ENCODE results near the gene CCDC9B.

DNA sequence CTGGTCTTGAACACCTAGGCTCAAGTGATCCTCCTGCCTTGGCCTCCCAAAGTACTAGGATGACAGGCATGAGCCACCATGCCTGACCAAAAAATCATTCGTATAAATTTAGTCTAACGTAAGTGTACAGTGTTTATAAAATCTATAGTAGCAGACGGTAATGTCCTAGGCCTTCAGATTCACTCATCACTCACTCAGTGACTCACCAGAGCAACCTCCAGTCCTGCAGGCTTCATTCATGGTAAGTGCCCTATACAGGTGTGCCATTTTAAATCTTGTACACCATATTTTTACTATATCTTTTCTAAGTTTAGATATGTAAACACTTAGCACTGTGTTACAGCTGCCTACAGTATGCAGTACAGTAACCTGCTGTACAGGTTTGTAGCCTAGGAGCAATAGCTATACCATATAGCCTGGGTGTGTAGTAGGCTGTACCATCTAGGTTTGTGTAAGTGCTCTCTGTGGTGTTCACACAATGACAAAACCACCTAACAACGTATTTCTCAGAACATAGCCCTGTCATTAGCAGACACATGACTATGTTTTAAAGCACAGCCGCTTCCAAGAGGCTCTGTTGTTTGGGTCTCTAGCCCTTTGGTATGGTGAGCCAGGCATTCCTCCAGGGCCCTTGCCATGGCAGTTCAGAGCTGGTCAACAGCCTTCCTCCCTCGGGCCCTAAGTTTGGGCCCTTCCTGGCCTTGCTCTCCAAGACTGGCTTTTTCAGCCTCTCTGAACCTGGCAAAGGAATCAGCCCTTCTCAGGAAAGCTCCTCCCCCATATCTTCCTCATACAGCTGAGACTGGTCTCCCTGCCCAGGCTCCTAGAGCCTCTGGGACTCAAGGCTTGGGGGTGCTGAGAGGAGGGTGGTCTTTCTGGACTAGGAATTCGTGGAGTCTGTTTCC, 1.9 kb upstream of the CCDC9B start:
- TF ChIP-seq, protein P1, sequence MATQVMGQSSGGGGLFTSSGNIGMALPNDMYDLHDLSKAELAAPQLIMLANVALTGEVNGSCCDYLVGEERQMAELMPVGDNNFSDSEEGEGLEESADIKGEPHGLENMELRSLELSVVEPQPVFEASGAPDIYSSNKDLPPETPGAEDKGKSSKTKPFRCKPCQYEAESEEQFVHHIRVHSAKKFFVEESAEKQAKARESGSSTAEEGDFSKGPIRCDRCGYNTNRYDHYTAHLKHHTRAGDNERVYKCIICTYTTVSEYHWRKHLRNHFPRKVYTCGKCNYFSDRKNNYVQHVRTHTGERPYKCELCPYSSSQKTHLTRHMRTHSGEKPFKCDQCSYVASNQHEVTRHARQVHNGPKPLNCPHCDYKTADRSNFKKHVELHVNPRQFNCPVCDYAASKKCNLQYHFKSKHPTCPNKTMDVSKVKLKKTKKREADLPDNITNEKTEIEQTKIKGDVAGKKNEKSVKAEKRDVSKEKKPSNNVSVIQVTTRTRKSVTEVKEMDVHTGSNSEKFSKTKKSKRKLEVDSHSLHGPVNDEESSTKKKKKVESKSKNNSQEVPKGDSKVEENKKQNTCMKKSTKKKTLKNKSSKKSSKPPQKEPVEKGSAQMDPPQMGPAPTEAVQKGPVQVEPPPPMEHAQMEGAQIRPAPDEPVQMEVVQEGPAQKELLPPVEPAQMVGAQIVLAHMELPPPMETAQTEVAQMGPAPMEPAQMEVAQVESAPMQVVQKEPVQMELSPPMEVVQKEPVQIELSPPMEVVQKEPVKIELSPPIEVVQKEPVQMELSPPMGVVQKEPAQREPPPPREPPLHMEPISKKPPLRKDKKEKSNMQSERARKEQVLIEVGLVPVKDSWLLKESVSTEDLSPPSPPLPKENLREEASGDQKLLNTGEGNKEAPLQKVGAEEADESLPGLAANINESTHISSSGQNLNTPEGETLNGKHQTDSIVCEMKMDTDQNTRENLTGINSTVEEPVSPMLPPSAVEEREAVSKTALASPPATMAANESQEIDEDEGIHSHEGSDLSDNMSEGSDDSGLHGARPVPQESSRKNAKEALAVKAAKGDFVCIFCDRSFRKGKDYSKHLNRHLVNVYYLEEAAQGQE (IDR thresholded peaks at IDR 0.05): no peak
- no peak for TF ChIP-seq TP53 (CRISPR knock-in tag; IDR thresholded peaks at IDR 0.05)
- no peak for TF ChIP-seq HDAC2 (IDR thresholded peaks at IDR 0.05)
- TF ChIP-seq, protein P2, sequence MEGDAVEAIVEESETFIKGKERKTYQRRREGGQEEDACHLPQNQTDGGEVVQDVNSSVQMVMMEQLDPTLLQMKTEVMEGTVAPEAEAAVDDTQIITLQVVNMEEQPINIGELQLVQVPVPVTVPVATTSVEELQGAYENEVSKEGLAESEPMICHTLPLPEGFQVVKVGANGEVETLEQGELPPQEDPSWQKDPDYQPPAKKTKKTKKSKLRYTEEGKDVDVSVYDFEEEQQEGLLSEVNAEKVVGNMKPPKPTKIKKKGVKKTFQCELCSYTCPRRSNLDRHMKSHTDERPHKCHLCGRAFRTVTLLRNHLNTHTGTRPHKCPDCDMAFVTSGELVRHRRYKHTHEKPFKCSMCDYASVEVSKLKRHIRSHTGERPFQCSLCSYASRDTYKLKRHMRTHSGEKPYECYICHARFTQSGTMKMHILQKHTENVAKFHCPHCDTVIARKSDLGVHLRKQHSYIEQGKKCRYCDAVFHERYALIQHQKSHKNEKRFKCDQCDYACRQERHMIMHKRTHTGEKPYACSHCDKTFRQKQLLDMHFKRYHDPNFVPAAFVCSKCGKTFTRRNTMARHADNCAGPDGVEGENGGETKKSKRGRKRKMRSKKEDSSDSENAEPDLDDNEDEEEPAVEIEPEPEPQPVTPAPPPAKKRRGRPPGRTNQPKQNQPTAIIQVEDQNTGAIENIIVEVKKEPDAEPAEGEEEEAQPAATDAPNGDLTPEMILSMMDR (IDR thresholded peaks at IDR 0.05): no peak
- no peak for TF ChIP-seq EP300 (IDR thresholded peaks at IDR 0.05)
- no peak for TF ChIP-seq SMC3 (IDR thresholded peaks at IDR 0.05)
- TF ChIP-seq RFX5 (IDR thresholded peaks at IDR 0.05): no peak
- TF ChIP-seq POLR2A (IDR thresholded peaks at IDR 0.05; ENCODE audit: low read length): no peak
- TF ChIP-seq, protein P3, sequence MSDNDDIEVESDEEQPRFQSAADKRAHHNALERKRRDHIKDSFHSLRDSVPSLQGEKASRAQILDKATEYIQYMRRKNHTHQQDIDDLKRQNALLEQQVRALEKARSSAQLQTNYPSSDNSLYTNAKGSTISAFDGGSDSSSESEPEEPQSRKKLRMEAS (IDR thresholded peaks at IDR 0.05): no peak
- TF ChIP-seq, protein P4, sequence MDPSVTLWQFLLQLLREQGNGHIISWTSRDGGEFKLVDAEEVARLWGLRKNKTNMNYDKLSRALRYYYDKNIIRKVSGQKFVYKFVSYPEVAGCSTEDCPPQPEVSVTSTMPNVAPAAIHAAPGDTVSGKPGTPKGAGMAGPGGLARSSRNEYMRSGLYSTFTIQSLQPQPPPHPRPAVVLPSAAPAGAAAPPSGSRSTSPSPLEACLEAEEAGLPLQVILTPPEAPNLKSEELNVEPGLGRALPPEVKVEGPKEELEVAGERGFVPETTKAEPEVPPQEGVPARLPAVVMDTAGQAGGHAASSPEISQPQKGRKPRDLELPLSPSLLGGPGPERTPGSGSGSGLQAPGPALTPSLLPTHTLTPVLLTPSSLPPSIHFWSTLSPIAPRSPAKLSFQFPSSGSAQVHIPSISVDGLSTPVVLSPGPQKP (IDR thresholded peaks at IDR 0.05; ENCODE audit: low read depth, low read length): no peak
- no peak for TF ChIP-seq MAFK (IDR thresholded peaks at IDR 0.05; ENCODE audit: partially characterized antibody)
- TF ChIP-seq CEBPB (IDR thresholded peaks at IDR 0.05): no peak
- TF ChIP-seq ZSCAN20 (CRISPR knock-in tag; IDR thresholded peaks at IDR 0.05): no peak
